Sigmoid colon (tissue), 4 donors: ENCODE results near the gene FGF22.

Source experiments
- CTCF ChIP-seq, 4 experiments: fragments of 450-650 bp in 3 of 4; fragments of 200-600 bp in 1 of 4; IDR thresholded peaks; one replicate each; pipeline ENCODE4 v1.5.1; 2016 to 2019; ENCODE audit warnings: antibody characterized with exemption in 4 of 4, mild to moderate bottlenecking in 3 of 4, moderate library complexity in 2 of 4
- EP300 ChIP-seq, 4 donors: sonication (generic); formaldehyde crosslinking; IDR thresholded peaks; one replicate each; pipeline ENCODE4 v1.6.1; 2017; ENCODE audit warnings: antibody characterized with exemption in 4 of 4
- POLR2A ChIP-seq, 2 donors: fragments of 450-650 bp; IDR thresholded peaks; one replicate each; pipeline ENCODE4 v1.6.1; 2016; ENCODE audit warnings: antibody characterized with exemption in 2 of 2, mild to moderate bottlenecking in 2 of 2, moderate library complexity in 2 of 2
- POLR2AphosphoS5 ChIP-seq, 4 donors: sonication (generic); formaldehyde crosslinking; IDR thresholded peaks; one replicate each; pipeline ENCODE4 v1.6.1; 2017; ENCODE audit warnings: antibody characterized with exemption in 4 of 4

- no peak for TF ChIP-seq POLR2A (IDR thresholded peaks at IDR 0.05)
- TF ChIP-seq CTCF (IDR thresholded peaks at IDR 0.05), result no peak
- TF ChIP-seq EP300 (IDR thresholded peaks at IDR 0.05), result peak in 2 of 4 donors; percentile 77 to 97
- TF ChIP-seq POLR2AphosphoS5 (IDR thresholded peaks at IDR 0.05), result peak; percentile 39 to 94 (median 70)
These were observed 40.0 kb downstream of the FGF22 start for GRCh38 chr19:679418-680286.
